ENCODE results near the gene OTOR. TPM values are rescaled to one million over a fixed set of nuclear protein-coding genes. Genes with fewer than 3 reads are reported as not detected.

Gene OTOR
- total and polyA plus RNA-seq, 11 donors, result not detected

DNA sequence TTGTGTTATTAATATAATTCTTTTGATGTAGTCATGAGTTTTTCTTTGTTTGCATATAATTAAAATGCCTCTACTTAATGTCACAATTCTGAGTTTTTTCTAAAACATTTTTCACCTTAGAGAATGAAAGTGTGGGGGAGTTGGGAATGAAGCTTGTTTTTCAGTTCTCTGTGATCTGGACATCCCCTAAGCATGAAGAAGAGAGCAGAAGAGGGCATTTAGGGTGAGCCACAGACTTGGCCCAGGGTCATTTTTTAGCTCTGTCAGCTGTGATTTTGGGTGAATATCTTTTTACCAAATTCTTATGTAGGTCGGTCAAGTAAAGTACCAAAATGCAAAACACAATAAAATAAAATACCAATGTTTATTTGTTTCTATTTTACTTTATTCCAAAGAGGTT is 3.9 kb downstream of the OTOR start:
- TF ChIP-seq POLR2A (IDR thresholded peaks at IDR 0.05) (no peak), CTCF (IDR thresholded peaks at IDR 0.05) (no peak)
- H3K36me3 ChIP-seq, result no peaks in the 10 kb centered on the region
- intact Hi-C loops (cut with DNase I), result loop anchor here in 2 of 10 donors (10.0 kb wide), 1 partner anchor 237 kb away; no protein-coding TSS in a partner anchor
- ATAC-seq (no peak), DNase-seq (no peak)
- H3K4me1 ChIP-seq, result no peaks in the 10 kb centered on the region
- H3K4me3 ChIP-seq, result no peak overlapping the region
- no peak overlapping the region for H3K27ac ChIP-seq
- H3K27me3 ChIP-seq, result peaks cover 0 to 25% (median 0%) of the 10 kb centered on the region in 9 donors
- no peaks in the 10 kb centered on the region for H3K9me3 ChIP-seq
- WGBS, 4 donors, result 60 to 78% (median 69%) methylated on average over 1 of the region's 1 CpG

DNA sequence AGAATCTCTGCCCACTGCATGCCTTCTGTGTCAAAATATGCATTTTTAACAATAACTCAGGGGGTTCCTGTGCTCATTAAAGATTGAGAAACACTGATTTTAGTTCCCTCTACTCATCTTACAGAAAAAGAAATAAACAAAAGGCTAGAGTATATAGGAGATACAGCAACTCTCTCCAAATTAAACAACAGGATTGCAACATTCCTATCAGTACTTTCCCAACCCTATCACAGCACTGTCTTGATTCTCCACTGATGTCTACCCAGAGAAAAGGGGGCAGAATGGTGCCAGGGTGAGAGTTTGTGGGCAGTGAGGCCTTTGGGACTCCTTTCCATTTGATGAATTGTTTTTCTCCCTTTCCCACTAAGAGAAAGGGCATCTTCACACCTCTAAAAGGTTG is 4.7 kb downstream of the OTOR start:
- DNase-seq (no peak), ATAC-seq (no peak)
- Histone ChIP-seq H3K9me3 (no peaks in the 10 kb centered on the region), H3K27ac (no peak overlapping the region), H3K36me3 (no peaks in the 10 kb centered on the region), H3K27me3 (peaks cover 0 to 25% (median 0%) of the 10 kb centered on the region in 9 donors), H3K4me1 (no peaks in the 10 kb centered on the region), H3K4me3 (no peak overlapping the region)
- intact Hi-C loops (cut with DNase I), result loop anchor here in 2 of 10 donors (10.0 kb wide), 1 partner anchor 238 kb away; no protein-coding TSS in a partner anchor
- TF ChIP-seq POLR2A (IDR thresholded peaks at IDR 0.05) (no peak), CTCF (IDR thresholded peaks at IDR 0.05) (no peak)

DNA sequence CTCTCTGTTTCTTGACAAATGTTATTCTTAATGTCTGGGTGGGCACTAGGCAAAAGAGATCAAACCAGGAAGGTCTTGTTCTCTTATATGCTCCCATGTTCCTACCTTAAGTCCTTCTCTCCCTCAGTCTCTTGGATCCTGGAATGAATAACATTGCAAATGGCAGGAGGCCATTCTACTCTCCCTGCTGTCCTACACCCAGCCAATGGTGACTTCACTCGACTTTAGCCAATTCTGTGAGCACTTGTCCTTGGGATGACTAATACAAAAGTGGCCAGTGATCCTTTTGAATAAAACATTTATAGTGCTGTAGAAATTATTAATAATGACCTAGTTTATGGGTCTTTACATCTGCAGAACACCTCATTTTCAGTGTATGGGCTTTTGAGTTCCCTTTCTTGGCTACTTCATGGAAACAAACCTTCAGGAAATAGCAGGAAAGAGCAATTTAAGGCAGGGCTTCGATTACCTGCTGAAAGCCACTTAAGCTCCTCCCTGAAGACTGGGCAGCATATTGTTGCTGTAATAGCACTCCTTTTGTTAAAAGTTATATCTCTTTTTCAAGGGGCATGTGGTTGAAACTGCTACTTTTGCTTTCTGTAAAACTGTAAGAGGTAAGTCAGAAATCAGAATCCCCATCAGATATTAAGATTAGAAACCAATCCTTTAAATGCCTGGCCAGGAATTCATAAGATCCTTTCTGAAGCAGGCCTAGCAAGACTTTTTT is 10.5 kb downstream of the OTOR start:
- no peaks in the 10 kb centered on the region for H3K9me3 ChIP-seq
- H3K4me3 ChIP-seq, result no peak overlapping the region
- WGBS, 4 donors, result 48 to 67% (median 62%) methylated on average over 2 of the region's 2 CpGs
- H3K27ac ChIP-seq, result no peak overlapping the region
- peaks cover 0 to 3% (median 0%) of the 10 kb centered on the region in 9 donors for H3K27me3 ChIP-seq
- intact Hi-C loops (cut with DNase I), result loop anchor here in 2 of 10 donors (10.0 kb wide), 1 partner anchor 244 kb away; no protein-coding TSS in a partner anchor
- H3K4me1 ChIP-seq, result peaks cover 0 to 5% (median 0%) of the 10 kb centered on the region in 12 donors
- no peak for TF ChIP-seq POLR2A (IDR thresholded peaks at IDR 0.05)
- TF ChIP-seq CTCF (IDR thresholded peaks at IDR 0.05), result no peak
- ATAC-seq (no peak), DNase-seq (no peak)
- H3K36me3 ChIP-seq, result no peaks in the 10 kb centered on the region

GRCh38 chr20:16759181-16759563 is 11.0 kb downstream of the OTOR start:
- H3K36me3 ChIP-seq, result no peaks in the 10 kb centered on the region
- peaks cover 0 to 3% (median 0%) of the 10 kb centered on the region in 9 donors for H3K27me3 ChIP-seq
- DNase-seq (no peak), ATAC-seq (no peak)
- 42 to 67% (median 53%) methylated on average over 1 of the region's 1 CpG for WGBS, 4 donors
- no peaks in the 10 kb centered on the region for H3K9me3 ChIP-seq
- H3K27ac ChIP-seq, result no peak overlapping the region
- H3K4me1 ChIP-seq, result peaks cover 0 to 5% (median 0%) of the 10 kb centered on the region in 12 donors
- H3K4me3 ChIP-seq, result no peak overlapping the region
- intact Hi-C loops (cut with DNase I), result loop anchor here in 2 of 10 donors (10.0 kb wide), 1 partner anchor 244 kb away; no protein-coding TSS in a partner anchor
- TF ChIP-seq CTCF (IDR thresholded peaks at IDR 0.05) (no peak), POLR2A (IDR thresholded peaks at IDR 0.05) (no peak)

Data from heart left ventricle (tissue), 16 donors.